Nephron progenitor cell (in vitro differentiated cells): ENCODE measurements around the gene ASPG.

ENCODE experiments used
- DNase-seq: peaks from one replicate; pipeline ENCODE4 v3.0.0; 2021
- H3K27ac Mint-ChIP-seq: 2 replicates; pipeline ENCODE4 v1.8.0; 2021; ENCODE audit warnings: mild to moderate bottlenecking, moderate library complexity, mixed read lengths
- H3K27me3 Mint-ChIP-seq: 2 replicates; pipeline ENCODE4 v1.8.0; 2021; ENCODE audit warnings: mild to moderate bottlenecking, low read depth, mixed read lengths; ENCODE audit not compliant: poor library complexity
- H3K36me3 Mint-ChIP-seq: 2 replicates; pipeline ENCODE4 v1.8.0; 2021; ENCODE audit warnings: low read depth, mixed read lengths
- H3K4me1 Mint-ChIP-seq: 2 replicates; pipeline ENCODE4 v1.8.0; 2021; ENCODE audit warnings: mixed read lengths
- H3K4me3 Mint-ChIP-seq: 2 replicates; pipeline ENCODE4 v1.8.0; 2021; ENCODE audit warnings: mild to moderate bottlenecking, moderate library complexity, mixed read lengths
- H3K9me3 Mint-ChIP-seq: 2 replicates; pipeline ENCODE4 v1.8.0; 2021; ENCODE audit warnings: mild to moderate bottlenecking, moderate library complexity, mixed read lengths
- TF ChIP-seq, protein P1 (sequence below): fragments of 200-600 bp; sonication (generic); IDR thresholded peaks from 2 replicates; pipeline ENCODE4 v1.5.0; 2021; ENCODE audit warnings: antibody characterized with exemption

Gene ASPG

GRCh38 chr14:104154246-104154645 is 68.7 kb downstream of the ASPG start:
- Mint-ChIP-seq H3K4me1 (peaks cover 19% of the 10 kb centered on the region), H3K4me3 (no peak overlapping the region), H3K9me3 (no peaks in the 10 kb centered on the region), H3K36me3 (no peaks in the 10 kb centered on the region), H3K27me3 (peaks cover 4% of the 10 kb centered on the region), H3K27ac (no peak overlapping the region)
- no peak for DNase-seq
- TF ChIP-seq, protein P1, sequence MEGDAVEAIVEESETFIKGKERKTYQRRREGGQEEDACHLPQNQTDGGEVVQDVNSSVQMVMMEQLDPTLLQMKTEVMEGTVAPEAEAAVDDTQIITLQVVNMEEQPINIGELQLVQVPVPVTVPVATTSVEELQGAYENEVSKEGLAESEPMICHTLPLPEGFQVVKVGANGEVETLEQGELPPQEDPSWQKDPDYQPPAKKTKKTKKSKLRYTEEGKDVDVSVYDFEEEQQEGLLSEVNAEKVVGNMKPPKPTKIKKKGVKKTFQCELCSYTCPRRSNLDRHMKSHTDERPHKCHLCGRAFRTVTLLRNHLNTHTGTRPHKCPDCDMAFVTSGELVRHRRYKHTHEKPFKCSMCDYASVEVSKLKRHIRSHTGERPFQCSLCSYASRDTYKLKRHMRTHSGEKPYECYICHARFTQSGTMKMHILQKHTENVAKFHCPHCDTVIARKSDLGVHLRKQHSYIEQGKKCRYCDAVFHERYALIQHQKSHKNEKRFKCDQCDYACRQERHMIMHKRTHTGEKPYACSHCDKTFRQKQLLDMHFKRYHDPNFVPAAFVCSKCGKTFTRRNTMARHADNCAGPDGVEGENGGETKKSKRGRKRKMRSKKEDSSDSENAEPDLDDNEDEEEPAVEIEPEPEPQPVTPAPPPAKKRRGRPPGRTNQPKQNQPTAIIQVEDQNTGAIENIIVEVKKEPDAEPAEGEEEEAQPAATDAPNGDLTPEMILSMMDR = no peak

DNA sequence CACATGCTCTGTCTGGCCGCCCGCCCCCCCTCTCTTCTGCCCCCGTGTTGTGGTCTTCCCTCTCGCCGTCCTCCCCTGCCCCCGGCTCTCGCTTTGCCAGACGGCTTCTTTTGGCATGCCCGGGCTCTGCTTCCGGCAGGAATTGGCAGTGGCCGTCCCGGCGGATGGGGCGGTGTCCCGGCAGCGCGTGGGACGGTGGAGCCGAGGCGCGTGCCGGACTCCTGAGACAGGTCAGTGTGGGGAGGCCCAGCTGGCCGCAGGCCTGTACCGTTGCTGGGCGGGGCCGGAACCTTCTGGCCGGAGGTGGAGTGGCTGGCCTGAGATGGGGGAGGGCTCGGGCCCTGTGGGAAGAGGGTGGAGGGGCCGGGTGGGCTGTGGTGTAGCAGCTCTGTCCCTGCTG is 70.0 kb downstream of the ASPG start:
- H3K4me3 Mint-ChIP-seq = no peak overlapping the region
- TF ChIP-seq, protein P1 = no peak
- no peak overlapping the region for H3K27ac Mint-ChIP-seq
- H3K36me3 Mint-ChIP-seq = no peaks in the 10 kb centered on the region
- peaks cover 4% of the 10 kb centered on the region for H3K27me3 Mint-ChIP-seq
- H3K9me3 Mint-ChIP-seq = no peaks in the 10 kb centered on the region
- DNase-seq = no peak
- H3K4me1 Mint-ChIP-seq = peaks cover 14% of the 10 kb centered on the region

- Mint-ChIP-seq H3K27me3 (peaks cover 4% of the 10 kb centered on the region), H3K4me3 (no peak overlapping the region), H3K9me3 (no peaks in the 10 kb centered on the region), H3K4me1 (peaks cover 12% of the 10 kb centered on the region), H3K36me3 (no peaks in the 10 kb centered on the region), H3K27ac (no peak overlapping the region)
- TF ChIP-seq, protein P1 = no peak
- no peak for DNase-seq
Observed at GRCh38 chr14:104156142-104156541, 70.6 kb downstream of the ASPG start.

- TF ChIP-seq, protein P1 = peak; percentile 17
- H3K9me3 Mint-ChIP-seq = no peaks in the 10 kb centered on the region
- DNase-seq = no peak
- peaks cover 4% of the 10 kb centered on the region for H3K4me1 Mint-ChIP-seq
- peaks cover 4% of the 10 kb centered on the region for H3K27me3 Mint-ChIP-seq
- no peak overlapping the region for H3K27ac Mint-ChIP-seq
- no peak overlapping the region for H3K4me3 Mint-ChIP-seq
- H3K36me3 Mint-ChIP-seq = no peaks in the 10 kb centered on the region
Observed at GRCh38 chr14:104157016-104157928, 71.8 kb downstream of the ASPG start.

DNA sequence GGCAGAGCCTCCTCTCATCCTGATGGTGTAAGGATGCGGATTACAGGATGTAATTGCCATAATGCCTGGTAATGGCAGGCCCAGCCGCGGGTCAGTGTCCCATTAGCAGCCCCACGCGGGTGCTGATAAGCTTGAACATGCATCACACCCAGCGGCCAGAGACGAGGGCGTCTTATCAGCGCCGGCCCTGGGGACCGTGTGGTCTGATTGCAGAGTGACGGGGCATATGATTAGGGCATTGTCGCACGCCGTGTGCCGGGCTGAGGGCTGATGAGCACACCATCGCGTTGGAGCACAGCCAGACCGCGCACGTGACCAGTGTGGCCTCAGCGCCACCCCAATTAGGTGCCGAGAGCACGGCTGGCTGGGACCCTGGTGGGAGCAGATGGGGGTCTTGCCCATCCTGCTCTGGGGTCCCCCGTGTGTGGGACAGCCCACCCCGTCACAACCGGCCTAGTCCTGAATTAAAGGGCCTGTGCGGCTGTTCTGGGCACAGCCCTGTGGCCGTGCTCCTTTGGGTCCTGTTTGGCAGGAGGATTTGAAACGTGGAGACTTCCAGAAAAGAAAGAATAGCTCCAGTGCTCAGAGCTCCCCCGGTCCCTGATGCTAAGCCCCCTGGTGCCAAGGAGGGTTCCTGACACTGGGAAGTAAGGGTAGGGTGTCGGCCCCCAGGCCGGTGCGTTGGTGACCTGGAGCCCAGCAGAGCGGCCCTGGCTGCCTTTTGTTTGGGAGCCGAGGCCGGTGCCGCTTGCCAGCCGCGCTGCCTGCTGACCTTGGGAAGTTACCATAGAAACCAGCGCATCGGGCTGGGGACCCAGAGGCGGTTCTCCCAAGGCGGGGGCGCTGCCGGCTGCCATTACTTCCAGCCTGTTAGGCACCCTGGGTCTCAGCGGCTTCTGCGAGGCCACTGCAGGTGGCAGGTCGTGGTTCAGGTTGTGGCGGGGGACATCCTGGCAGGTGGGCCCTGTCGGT is 73.6 kb downstream of the ASPG start:
- Mint-ChIP-seq H3K27ac (no peak overlapping the region), H3K4me1 (peaks cover 4% of the 10 kb centered on the region), H3K4me3 (no peak overlapping the region), H3K9me3 (no peaks in the 10 kb centered on the region), H3K36me3 (no peaks in the 10 kb centered on the region), H3K27me3 (no peaks in the 10 kb centered on the region)
- DNase-seq = no peak
- TF ChIP-seq, protein P1 = no peak
